NCI-H526 (cell line): ENCODE measurements around the gene ATP5PO.

Source experiments
- DNase-seq, 2 experiments: peaks; one replicate each; lab custom pipeline; 2025; lab: John Stamatoyannopoulos, UW

The ATP5PO gene

GRCh38 chr21:33915368-33916199 is at the start of gene ATP5PO:
TSS of gene ATP5PO (minus strand) at chr21:33915804. CDS start at chr21:33915763, 41 bp downstream.
- DNase-seq: peak; percentile 96 to 98

- DNase-seq: no peak
These were observed 49.2 kb upstream of the ATP5PO start for GRCh38 chr21:33964706-33965325.

- no peak for DNase-seq
These were observed 48.4 kb upstream of the ATP5PO start for GRCh38 chr21:33963848-33964555.

- no peak for DNase-seq
These were observed 46.7 kb upstream of the ATP5PO start for GRCh38 chr21:33962290-33962689.

GRCh38 chr21:33961061-33961460 is 45.5 kb upstream of the ATP5PO start:
- DNase-seq: no peak

GRCh38 chr21:33959680-33960079 is 44.1 kb upstream of the ATP5PO start:
- DNase-seq: no peak

- no peak for DNase-seq
These were observed 38.8 kb upstream of the ATP5PO start for GRCh38 chr21:33954395-33954794.

GRCh38 chr21:33951276-33952178 is 35.9 kb upstream of the ATP5PO start:
- DNase-seq: no peak

GRCh38 chr21:33950431-33951079 is 35.0 kb upstream of the ATP5PO start:
- no peak for DNase-seq

GRCh38 chr21:33949516-33950430 is 34.2 kb upstream of the ATP5PO start:
- DNase-seq: no peak

GRCh38 chr21:33948951-33949444 is 33.4 kb upstream of the ATP5PO start:
- DNase-seq: no peak

GRCh38 chr21:33948096-33948950 is 32.7 kb upstream of the ATP5PO start:
- DNase-seq: peak; percentile 88 to 95

GRCh38 chr21:33947451-33948095 is 32.0 kb upstream of the ATP5PO start:
- DNase-seq: peak in 1 of 2 experiments; percentile 77

GRCh38 chr21:33945652-33946270 is 30.2 kb upstream of the ATP5PO start:
- peak; percentile 68 to 84 for DNase-seq

GRCh38 chr21:33944185-33944763 is 28.7 kb upstream of the ATP5PO start:
- DNase-seq: no peak

GRCh38 chr21:33943293-33943692 is 27.7 kb upstream of the ATP5PO start:
- DNase-seq: peak; percentile 59 to 71

- DNase-seq: no peak
These were observed 26.8 kb upstream of the ATP5PO start for GRCh38 chr21:33942426-33942825.

- DNase-seq: no peak
These were observed 25.3 kb upstream of the ATP5PO start for GRCh38 chr21:33940881-33941245.
